ENCODE data around the gene NRL. TPM values are rescaled to one million over a fixed set of nuclear protein-coding genes. Genes with fewer than 3 reads are reported as not detected.

NRL gene
- total RNA-seq, 1 experiment from 2014 or later: 1.3 TPM

GRCh38 chr14:24092110-24092504 is 22.6 kb downstream of the NRL start:
- DNase-seq (ENCODE audit: low spot score): no peak
- in situ Hi-C loops (cut with HindIII; ENCODE audit: low sequenced_read_pairs): no loop called here

GRCh38 chr14:24089890-24090289 is 24.9 kb downstream of the NRL start:
- DNase-seq (ENCODE audit: low spot score): no peak
- in situ Hi-C loops (cut with HindIII; ENCODE audit: low sequenced_read_pairs): no loop called here

GRCh38 chr14:24088095-24088494 is 26.7 kb downstream of the NRL start:
- in situ Hi-C loops (cut with HindIII; ENCODE audit: low sequenced_read_pairs): no loop called here
- no peak for DNase-seq (ENCODE audit: low spot score)

GRCh38 chr14:24087004-24087403 is 27.7 kb downstream of the NRL start:
- in situ Hi-C loops (cut with HindIII; ENCODE audit: low sequenced_read_pairs): no loop called here
- DNase-seq (ENCODE audit: low spot score): no peak

- DNase-seq (ENCODE audit: low spot score): no peak
- in situ Hi-C loops (cut with HindIII; ENCODE audit: low sequenced_read_pairs): no loop called here
These were observed 28.4 kb downstream of the NRL start for GRCh38 chr14:24086193-24086955.

- in situ Hi-C loops (cut with HindIII; ENCODE audit: low sequenced_read_pairs): no loop called here
- DNase-seq (ENCODE audit: low spot score): no peak
These were observed 29.5 kb downstream of the NRL start for GRCh38 chr14:24085215-24085614.

DNA sequence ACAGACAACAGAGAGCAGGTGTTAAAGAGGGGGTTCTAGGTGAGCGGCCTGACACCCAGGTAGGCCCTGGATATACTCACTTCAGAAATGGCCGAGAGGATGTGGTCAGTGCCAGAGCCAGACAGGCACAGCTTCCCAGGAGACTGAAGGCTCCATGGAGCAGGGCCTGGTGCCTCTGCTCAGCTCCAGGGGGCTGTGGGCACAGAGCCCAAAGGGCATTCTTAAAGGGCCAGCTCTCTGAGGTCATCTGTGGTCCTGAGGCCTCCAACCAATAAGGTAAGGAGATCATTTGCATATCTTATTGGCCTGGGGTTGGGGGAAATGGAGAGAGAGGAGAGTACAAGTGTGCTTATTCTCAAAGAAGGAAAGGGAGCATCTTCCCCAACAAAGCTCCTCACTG is 30.3 kb downstream of the NRL start:
- DNase-seq (ENCODE audit: low spot score): no peak
- in situ Hi-C loops (cut with HindIII; ENCODE audit: low sequenced_read_pairs): no loop called here

GRCh38 chr14:24083462-24083861 is 31.3 kb downstream of the NRL start:
- in situ Hi-C loops (cut with HindIII; ENCODE audit: low sequenced_read_pairs): no loop called here
- no peak for DNase-seq (ENCODE audit: low spot score)

DNA sequence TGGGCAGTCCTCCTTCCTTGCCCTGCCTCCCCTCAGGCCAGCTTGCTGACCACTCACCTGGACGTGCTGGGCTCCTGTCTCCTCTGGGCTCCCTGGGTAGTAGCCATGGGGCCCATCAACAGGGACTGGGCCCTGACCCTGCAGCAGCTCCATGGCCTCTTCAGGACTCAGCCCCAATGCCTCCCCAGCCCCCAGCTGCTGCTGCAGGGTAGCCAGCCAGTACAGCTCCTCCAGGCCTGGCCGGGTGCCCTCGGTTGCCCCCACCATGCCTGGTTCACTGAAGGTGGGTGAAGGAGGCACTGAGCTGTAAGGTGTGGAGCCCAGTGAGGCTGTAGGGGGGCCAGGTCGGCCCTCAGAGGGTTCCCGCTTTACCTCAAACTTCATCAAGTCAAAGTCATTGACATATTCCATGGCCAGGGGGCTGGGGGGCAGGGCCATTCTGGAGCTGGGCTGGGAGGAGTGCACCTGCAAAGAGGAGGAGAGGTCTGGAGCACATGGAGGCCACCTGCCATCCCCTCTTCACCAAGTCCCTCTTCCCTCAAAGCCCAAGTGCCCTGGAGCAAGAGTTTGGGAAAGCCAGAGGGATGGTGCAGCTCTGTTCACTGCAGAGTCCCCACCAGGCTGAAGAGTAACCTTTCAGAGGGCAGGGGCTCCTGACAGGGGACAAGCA is 32.2 kb downstream of the NRL start:
- in situ Hi-C loops (cut with HindIII; ENCODE audit: low sequenced_read_pairs): no loop called here
- no peak for DNase-seq (ENCODE audit: low spot score)

GRCh38 chr14:24081739-24082211 is 33.0 kb downstream of the NRL start:
- in situ Hi-C loops (cut with HindIII; ENCODE audit: low sequenced_read_pairs): no loop called here
- peak; percentile 40 for DNase-seq (ENCODE audit: low spot score)

GRCh38 chr14:24080888-24081738 is 33.6 kb downstream of the NRL start:
- in situ Hi-C loops (cut with HindIII; ENCODE audit: low sequenced_read_pairs): no loop called here
- peak; percentile 84 for DNase-seq (ENCODE audit: low spot score)

- DNase-seq (ENCODE audit: low spot score): no peak
- in situ Hi-C loops (cut with HindIII; ENCODE audit: low sequenced_read_pairs): no loop called here
These were observed 34.6 kb downstream of the NRL start for GRCh38 chr14:24080142-24080530.

DNA sequence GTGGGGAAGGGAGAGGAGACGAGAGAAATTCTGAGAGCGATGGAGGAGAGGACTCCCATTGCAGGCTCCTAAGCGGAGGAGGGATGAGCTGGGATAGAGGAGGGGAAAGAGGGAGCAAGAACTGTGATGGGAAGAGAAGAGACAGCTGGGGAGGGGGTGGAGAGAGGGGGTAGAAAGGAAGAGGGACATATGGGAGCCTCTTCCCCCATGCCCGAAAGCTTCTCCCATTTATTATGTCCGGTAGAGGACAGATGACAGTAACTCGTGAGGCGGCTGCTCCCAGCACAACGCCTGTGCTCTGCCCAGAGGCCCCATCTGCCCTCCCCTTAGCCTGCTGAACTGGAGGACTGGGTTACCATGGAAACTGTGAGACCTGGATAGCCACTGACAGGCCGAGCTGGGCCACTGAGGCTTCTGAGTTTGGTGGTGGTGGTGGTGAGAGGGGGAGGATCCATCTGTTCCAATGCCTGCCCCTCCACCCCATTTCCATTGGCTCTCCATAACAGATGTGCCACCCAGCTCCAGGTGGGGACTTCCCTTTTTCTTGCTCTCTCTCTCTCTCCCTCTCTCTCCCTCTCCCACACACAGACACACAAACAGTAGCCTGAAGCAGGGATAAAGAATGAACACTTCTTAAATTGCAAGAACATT is 35.1 kb downstream of the NRL start:
- peak; percentile 95 for DNase-seq (ENCODE audit: low spot score)
- in situ Hi-C loops (cut with HindIII; ENCODE audit: low sequenced_read_pairs): no loop called here

GRCh38 chr14:24078146-24078545 is 36.6 kb downstream of the NRL start:
- in situ Hi-C loops (cut with HindIII; ENCODE audit: low sequenced_read_pairs): no loop called here
- no peak for DNase-seq (ENCODE audit: low spot score)

- DNase-seq (ENCODE audit: low spot score): no peak
- in situ Hi-C loops (cut with HindIII; ENCODE audit: low sequenced_read_pairs): no loop called here
These were observed 37.7 kb downstream of the NRL start for GRCh38 chr14:24077086-24077485.

GRCh38 chr14:24076302-24076601 is 38.5 kb downstream of the NRL start:
- in situ Hi-C loops (cut with HindIII; ENCODE audit: low sequenced_read_pairs): no loop called here
- no peak for DNase-seq (ENCODE audit: low spot score)

- no peak for DNase-seq (ENCODE audit: low spot score)
- in situ Hi-C loops (cut with HindIII; ENCODE audit: low sequenced_read_pairs): no loop called here
These were observed 39.1 kb downstream of the NRL start for GRCh38 chr14:24075485-24076301.

GRCh38 chr14:24074625-24075484 is 39.9 kb downstream of the NRL start:
- in situ Hi-C loops (cut with HindIII; ENCODE audit: low sequenced_read_pairs): no loop called here

More at GRCh38 chr14:24074625-24075484, 39.9 kb downstream of the NRL start:
- DNase-seq (ENCODE audit: low spot score): no peak

Measured in G401 (cell line).